Measurements from ENCODE around the gene AMIGO3.
"Not testable (repeated sequence)": the region's sequence is repeated elsewhere in the genome, so short reads cannot be mapped to it uniquely, and the experiment has no call there.

AMIGO3 gene

DNA sequence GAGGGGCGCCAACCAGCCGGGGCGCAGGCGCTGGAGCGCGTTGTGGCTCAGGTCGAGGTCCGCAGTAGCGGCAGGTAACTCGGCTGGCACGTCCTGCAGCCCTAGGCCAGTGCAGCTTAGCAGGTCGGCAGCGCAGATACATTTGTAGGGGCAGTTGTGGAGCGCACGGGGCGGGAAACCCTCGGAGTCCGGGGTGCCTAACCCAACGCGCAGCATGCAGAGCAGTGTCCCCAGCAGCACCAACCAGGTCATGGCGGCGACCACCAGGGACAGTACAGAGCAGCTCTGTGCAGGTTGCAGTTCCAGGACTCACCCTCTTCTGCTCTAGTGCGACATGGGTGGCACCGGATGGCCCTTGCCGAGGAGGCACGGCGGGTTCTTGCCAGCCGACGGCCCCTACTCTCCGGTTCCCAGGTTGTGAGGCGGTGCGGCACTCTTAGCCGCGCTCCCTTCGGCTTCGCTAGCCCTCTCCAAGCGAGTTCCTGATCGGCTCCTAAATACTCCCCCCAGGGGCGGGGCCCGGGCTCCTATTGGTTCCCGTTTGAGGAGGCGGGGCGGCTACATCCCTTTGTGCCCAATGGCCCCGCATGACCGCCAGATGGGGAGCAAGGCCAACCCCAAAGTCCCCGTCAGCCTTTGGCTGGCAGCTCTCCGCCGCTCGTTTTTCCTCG is at the start of gene AMIGO3:
TSS of gene AMIGO3 (minus strand) at position 471 of the 671 bp plus-strand sequence. CDS start at position 252, 219 bp downstream.
- Histone ChIP-seq H3K27me3 (ENCODE audit: control insufficient read depth, insufficient read depth, low read length) (no peaks in the 10 kb centered on the region), H3K36me3 (ENCODE audit: control insufficient read depth, insufficient read depth, low read length) (peaks cover 32% of the 10 kb centered on the region), H3K4me1 (ENCODE audit: control insufficient read depth, insufficient read depth, low read length) (peaks cover 2% of the 10 kb centered on the region), H3K9ac (ENCODE audit: low read depth, low read length) (peak within 1 kb of the TSS; percentile 83), H3K9me3 (ENCODE audit: control insufficient read depth, insufficient read depth, low read length) (no peaks in the 10 kb centered on the region), H3K4me3 (ENCODE audit: low read depth, low read length) (peak within 1 kb of the TSS; percentile 81)

- no peaks in the 10 kb centered on the region for H3K27me3 ChIP-seq (ENCODE audit: control insufficient read depth, insufficient read depth, low read length)
- no peak overlapping the region for H3K9ac ChIP-seq (ENCODE audit: low read depth, low read length)
- H3K9me3 ChIP-seq (ENCODE audit: control insufficient read depth, insufficient read depth, low read length) = no peaks in the 10 kb centered on the region
- no peaks in the 10 kb centered on the region for H3K4me1 ChIP-seq (ENCODE audit: control insufficient read depth, insufficient read depth, low read length)
- H3K4me3 ChIP-seq (ENCODE audit: low read depth, low read length) = no peak overlapping the region
- no peaks in the 10 kb centered on the region for H3K36me3 ChIP-seq (ENCODE audit: control insufficient read depth, insufficient read depth, low read length)
Observed at GRCh38 chr3:49763981-49764380, 44.5 kb upstream of the AMIGO3 start.

GRCh38 chr3:49761661-49762060 is 42.2 kb upstream of the AMIGO3 start:
- H3K9ac ChIP-seq (ENCODE audit: low read depth, low read length) = no peak overlapping the region
- no peaks in the 10 kb centered on the region for H3K36me3 ChIP-seq (ENCODE audit: control insufficient read depth, insufficient read depth, low read length)
- H3K4me3 ChIP-seq (ENCODE audit: low read depth, low read length) = no peak overlapping the region
- H3K27me3 ChIP-seq (ENCODE audit: control insufficient read depth, insufficient read depth, low read length) = no peaks in the 10 kb centered on the region
- H3K9me3 ChIP-seq (ENCODE audit: control insufficient read depth, insufficient read depth, low read length) = no peaks in the 10 kb centered on the region
- no peaks in the 10 kb centered on the region for H3K4me1 ChIP-seq (ENCODE audit: control insufficient read depth, insufficient read depth, low read length)

GRCh38 chr3:49759226-49759625 is 39.7 kb upstream of the AMIGO3 start:
- Histone ChIP-seq H3K27me3 (ENCODE audit: control insufficient read depth, insufficient read depth, low read length) (no peaks in the 10 kb centered on the region), H3K9ac (ENCODE audit: low read depth, low read length) (no peak overlapping the region), H3K36me3 (ENCODE audit: control insufficient read depth, insufficient read depth, low read length) (no peaks in the 10 kb centered on the region), H3K9me3 (ENCODE audit: control insufficient read depth, insufficient read depth, low read length) (no peaks in the 10 kb centered on the region), H3K4me1 (ENCODE audit: control insufficient read depth, insufficient read depth, low read length) (no peaks in the 10 kb centered on the region), H3K4me3 (ENCODE audit: low read depth, low read length) (no peak overlapping the region)

DNA sequence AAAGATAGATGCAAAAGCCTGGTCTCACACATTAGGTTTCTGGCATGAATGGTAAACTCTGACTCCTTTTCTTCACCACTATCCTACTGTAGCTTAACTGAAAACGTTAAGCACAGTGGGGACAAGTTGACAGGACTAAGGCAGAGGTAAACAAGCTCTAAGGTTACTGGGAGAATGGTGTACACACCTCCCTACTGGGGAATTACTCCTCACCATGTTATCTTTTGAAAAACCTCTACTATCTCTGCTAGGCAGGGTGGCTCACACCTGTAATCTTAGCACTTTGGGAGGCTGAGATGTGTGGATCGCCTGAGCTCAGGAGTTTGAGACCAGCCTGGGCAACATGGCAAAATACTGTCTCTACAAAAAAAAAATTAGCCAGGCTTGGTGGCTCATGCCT is 37.7 kb upstream of the AMIGO3 start:
- no peaks in the 10 kb centered on the region for H3K36me3 ChIP-seq (ENCODE audit: control insufficient read depth, insufficient read depth, low read length)
- H3K4me3 ChIP-seq (ENCODE audit: low read depth, low read length) = no peak overlapping the region
- H3K9ac ChIP-seq (ENCODE audit: low read depth, low read length) = no peak overlapping the region
- no peaks in the 10 kb centered on the region for H3K9me3 ChIP-seq (ENCODE audit: control insufficient read depth, insufficient read depth, low read length)
- H3K4me1 ChIP-seq (ENCODE audit: control insufficient read depth, insufficient read depth, low read length) = no peaks in the 10 kb centered on the region
- no peaks in the 10 kb centered on the region for H3K27me3 ChIP-seq (ENCODE audit: control insufficient read depth, insufficient read depth, low read length)

GRCh38 chr3:49756036-49756435 is 36.6 kb upstream of the AMIGO3 start:
- Histone ChIP-seq H3K4me3 (ENCODE audit: low read depth, low read length) (no peak overlapping the region), H3K9me3 (ENCODE audit: control insufficient read depth, insufficient read depth, low read length) (no peaks in the 10 kb centered on the region), H3K4me1 (ENCODE audit: control insufficient read depth, insufficient read depth, low read length) (no peaks in the 10 kb centered on the region), H3K27me3 (ENCODE audit: control insufficient read depth, insufficient read depth, low read length) (no peaks in the 10 kb centered on the region), H3K36me3 (ENCODE audit: control insufficient read depth, insufficient read depth, low read length) (no peaks in the 10 kb centered on the region), H3K9ac (ENCODE audit: low read depth, low read length) (no peak overlapping the region)

DNA sequence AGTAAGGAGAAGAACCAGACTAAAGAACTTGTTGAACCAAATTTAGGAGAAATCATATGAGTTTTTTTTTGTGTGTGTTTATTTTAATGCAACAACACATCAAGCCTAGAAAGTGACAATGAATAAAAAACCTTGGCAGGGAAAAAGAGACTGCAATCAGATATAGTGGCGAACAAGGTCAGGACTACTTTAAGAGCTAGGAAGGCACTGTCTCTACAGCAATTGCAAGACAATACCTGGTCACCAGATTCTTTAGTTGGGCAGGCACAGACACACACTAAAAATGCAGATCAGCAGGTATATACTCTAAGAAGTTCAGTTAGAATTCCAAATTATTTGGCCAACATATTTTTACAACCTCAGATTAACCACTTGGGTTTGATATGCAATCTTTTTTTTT is 35.1 kb upstream of the AMIGO3 start:
- Histone ChIP-seq H3K4me3 (ENCODE audit: low read depth, low read length) (no peak overlapping the region), H3K27me3 (ENCODE audit: control insufficient read depth, insufficient read depth, low read length) (no peaks in the 10 kb centered on the region), H3K36me3 (ENCODE audit: control insufficient read depth, insufficient read depth, low read length) (no peaks in the 10 kb centered on the region), H3K9me3 (ENCODE audit: control insufficient read depth, insufficient read depth, low read length) (no peaks in the 10 kb centered on the region), H3K4me1 (ENCODE audit: control insufficient read depth, insufficient read depth, low read length) (no peaks in the 10 kb centered on the region), H3K9ac (ENCODE audit: low read depth, low read length) (no peak overlapping the region)

GRCh38 chr3:49751501-49751900 is 32.0 kb upstream of the AMIGO3 start:
- Histone ChIP-seq H3K9ac (ENCODE audit: low read depth, low read length) (no peak overlapping the region), H3K4me1 (ENCODE audit: control insufficient read depth, insufficient read depth, low read length) (no peaks in the 10 kb centered on the region), H3K4me3 (ENCODE audit: low read depth, low read length) (no peak overlapping the region), H3K9me3 (ENCODE audit: control insufficient read depth, insufficient read depth, low read length) (no peaks in the 10 kb centered on the region), H3K36me3 (ENCODE audit: control insufficient read depth, insufficient read depth, low read length) (no peaks in the 10 kb centered on the region), H3K27me3 (ENCODE audit: control insufficient read depth, insufficient read depth, low read length) (no peaks in the 10 kb centered on the region)

- Histone ChIP-seq H3K4me1 (ENCODE audit: control insufficient read depth, insufficient read depth, low read length) (no peaks in the 10 kb centered on the region), H3K9ac (ENCODE audit: low read depth, low read length) (no peak overlapping the region), H3K4me3 (ENCODE audit: low read depth, low read length) (no peak overlapping the region), H3K27me3 (ENCODE audit: control insufficient read depth, insufficient read depth, low read length) (no peaks in the 10 kb centered on the region), H3K36me3 (ENCODE audit: control insufficient read depth, insufficient read depth, low read length) (no peaks in the 10 kb centered on the region), H3K9me3 (ENCODE audit: control insufficient read depth, insufficient read depth, low read length) (no peaks in the 10 kb centered on the region)
Observed at GRCh38 chr3:49750056-49750455, 30.6 kb upstream of the AMIGO3 start.

DNA sequence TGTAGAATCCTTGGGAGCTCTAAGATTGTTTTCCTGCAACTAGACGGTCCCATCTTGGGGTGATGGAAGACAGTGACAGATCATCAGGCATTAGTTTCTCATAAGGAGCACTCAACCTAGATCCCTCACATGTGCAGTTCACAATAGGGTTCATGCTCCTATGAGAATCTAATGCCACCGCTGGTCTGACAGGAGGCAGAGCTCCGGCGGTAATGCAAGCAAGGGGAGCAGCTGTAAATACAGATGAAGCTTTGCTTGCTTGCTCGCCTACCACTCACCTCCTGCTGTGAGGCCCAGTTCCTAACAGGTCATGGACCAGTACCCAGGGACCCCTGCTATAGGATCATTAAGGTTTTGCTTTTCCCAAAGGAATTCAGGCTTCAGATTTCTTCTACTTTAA is 29.4 kb upstream of the AMIGO3 start:
- H3K36me3 ChIP-seq (ENCODE audit: control insufficient read depth, insufficient read depth, low read length); H3K27me3 ChIP-seq (ENCODE audit: control insufficient read depth, insufficient read depth, low read length); H3K4me3 ChIP-seq (ENCODE audit: low read depth, low read length); H3K9ac ChIP-seq (ENCODE audit: low read depth, low read length); H3K4me1 ChIP-seq (ENCODE audit: control insufficient read depth, insufficient read depth, low read length); H3K9me3 ChIP-seq (ENCODE audit: control insufficient read depth, insufficient read depth, low read length): not testable (repeated sequence)

GRCh38 chr3:49747792-49748480 is 28.5 kb upstream of the AMIGO3 start:
- H3K4me1 ChIP-seq (ENCODE audit: control insufficient read depth, insufficient read depth, low read length) = no peaks in the 10 kb centered on the region
- no peaks in the 10 kb centered on the region for H3K27me3 ChIP-seq (ENCODE audit: control insufficient read depth, insufficient read depth, low read length)
- H3K4me3 ChIP-seq (ENCODE audit: low read depth, low read length) = no peak overlapping the region
- peaks cover 2% of the 10 kb centered on the region for H3K36me3 ChIP-seq (ENCODE audit: control insufficient read depth, insufficient read depth, low read length)
- H3K9ac ChIP-seq (ENCODE audit: low read depth, low read length) = no peak overlapping the region
- no peaks in the 10 kb centered on the region for H3K9me3 ChIP-seq (ENCODE audit: control insufficient read depth, insufficient read depth, low read length)

DNA sequence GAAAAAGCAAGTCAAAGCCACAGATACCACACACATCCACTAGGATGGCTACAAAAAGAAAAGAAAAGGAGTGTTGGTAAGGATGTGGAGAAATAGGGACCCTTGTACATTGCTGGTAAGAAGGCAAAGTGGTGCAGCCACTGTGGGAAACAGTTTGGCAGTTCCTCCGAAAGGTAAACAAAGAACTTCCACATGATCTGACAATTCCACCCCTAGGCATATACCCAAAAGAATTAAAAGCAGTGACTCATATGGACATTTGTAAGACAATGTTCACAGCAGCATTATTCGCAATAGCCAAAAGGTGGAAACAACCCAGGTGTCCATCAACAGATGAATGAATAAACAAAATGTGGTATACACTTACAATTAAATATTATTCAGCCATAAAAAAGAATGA is 26.5 kb upstream of the AMIGO3 start:
- Histone ChIP-seq H3K4me1 (ENCODE audit: control insufficient read depth, insufficient read depth, low read length) (no peaks in the 10 kb centered on the region), H3K9ac (ENCODE audit: low read depth, low read length) (no peak overlapping the region), H3K4me3 (ENCODE audit: low read depth, low read length) (no peak overlapping the region), H3K9me3 (ENCODE audit: control insufficient read depth, insufficient read depth, low read length) (no peaks in the 10 kb centered on the region), H3K36me3 (ENCODE audit: control insufficient read depth, insufficient read depth, low read length) (peaks cover 2% of the 10 kb centered on the region), H3K27me3 (ENCODE audit: control insufficient read depth, insufficient read depth, low read length) (no peaks in the 10 kb centered on the region)
